ENCODE measurements around the gene KHSRP. TPM values are rescaled to one million over a fixed set of nuclear protein-coding genes. Genes with fewer than 3 reads are reported as not detected.

KHSRP gene
- total and polyA plus RNA-seq, 2 of the 13 experiments (the other 11 are each of a cell fraction or from before 2014, with no cell fraction given), result 72.1 to 129 TPM

GRCh38 chr19:6460099-6460884 is 35.7 kb upstream of the KHSRP start (continued):
- TF ChIP-seq BRD4 (CRISPR knock-in tag; IDR thresholded peaks at IDR 0.05) (no peak), PHF8 (CRISPR knock-in tag; IDR thresholded peaks at IDR 0.05) (peak; percentile 72), ATRX (CRISPR knock-in tag; IDR thresholded peaks at IDR 0.05; ENCODE audit: borderline replicate concordance) (no peak), ZNF646 (CRISPR knock-in tag; IDR thresholded peaks at IDR 0.05) (no peak), ZNF572 (CRISPR knock-in tag; IDR thresholded peaks at IDR 0.05) (0 out of 2 replicates have a peak, but pooled peaks have one; percentile 31), NRL (CRISPR knock-in tag; IDR thresholded peaks at IDR 0.05; ENCODE audit: borderline replicate concordance) (0 out of 2 replicates have a peak, but pooled peaks have one; percentile 12), PTBP1 (IDR thresholded peaks at IDR 0.05; ENCODE audit: low read depth, low read length, poor library complexity, severe bottlenecking) (peak; percentile 27), CC2D1A (CRISPR knock-in tag; IDR thresholded peaks at IDR 0.05) (no peak), ADNP (CRISPR knock-in tag; IDR thresholded peaks at IDR 0.05) (no peak), ZNF614 (CRISPR knock-in tag; IDR thresholded peaks at IDR 0.05; ENCODE audit: borderline replicate concordance) (0 out of 2 replicates have a peak, but pooled peaks have one; percentile 23), ZBTB8A (CRISPR knock-in tag; IDR thresholded peaks at IDR 0.05; ENCODE audit: borderline replicate concordance, low read depth) (peak; percentile 46; the same call in 1 of the 2 replicates), SRSF4 (IDR thresholded peaks at IDR 0.05; ENCODE audit: low read depth, low read length, poor library complexity, severe bottlenecking) (no peak), SNAI1 (CRISPR knock-in tag; IDR thresholded peaks at IDR 0.05; ENCODE audit: borderline replicate concordance) (no peak), KAT8 (CRISPR knock-in tag; IDR thresholded peaks at IDR 0.05) (peak; percentile 68; the same call in 1 of the 2 replicates)
- TF ChIP-seq, protein P1, sequence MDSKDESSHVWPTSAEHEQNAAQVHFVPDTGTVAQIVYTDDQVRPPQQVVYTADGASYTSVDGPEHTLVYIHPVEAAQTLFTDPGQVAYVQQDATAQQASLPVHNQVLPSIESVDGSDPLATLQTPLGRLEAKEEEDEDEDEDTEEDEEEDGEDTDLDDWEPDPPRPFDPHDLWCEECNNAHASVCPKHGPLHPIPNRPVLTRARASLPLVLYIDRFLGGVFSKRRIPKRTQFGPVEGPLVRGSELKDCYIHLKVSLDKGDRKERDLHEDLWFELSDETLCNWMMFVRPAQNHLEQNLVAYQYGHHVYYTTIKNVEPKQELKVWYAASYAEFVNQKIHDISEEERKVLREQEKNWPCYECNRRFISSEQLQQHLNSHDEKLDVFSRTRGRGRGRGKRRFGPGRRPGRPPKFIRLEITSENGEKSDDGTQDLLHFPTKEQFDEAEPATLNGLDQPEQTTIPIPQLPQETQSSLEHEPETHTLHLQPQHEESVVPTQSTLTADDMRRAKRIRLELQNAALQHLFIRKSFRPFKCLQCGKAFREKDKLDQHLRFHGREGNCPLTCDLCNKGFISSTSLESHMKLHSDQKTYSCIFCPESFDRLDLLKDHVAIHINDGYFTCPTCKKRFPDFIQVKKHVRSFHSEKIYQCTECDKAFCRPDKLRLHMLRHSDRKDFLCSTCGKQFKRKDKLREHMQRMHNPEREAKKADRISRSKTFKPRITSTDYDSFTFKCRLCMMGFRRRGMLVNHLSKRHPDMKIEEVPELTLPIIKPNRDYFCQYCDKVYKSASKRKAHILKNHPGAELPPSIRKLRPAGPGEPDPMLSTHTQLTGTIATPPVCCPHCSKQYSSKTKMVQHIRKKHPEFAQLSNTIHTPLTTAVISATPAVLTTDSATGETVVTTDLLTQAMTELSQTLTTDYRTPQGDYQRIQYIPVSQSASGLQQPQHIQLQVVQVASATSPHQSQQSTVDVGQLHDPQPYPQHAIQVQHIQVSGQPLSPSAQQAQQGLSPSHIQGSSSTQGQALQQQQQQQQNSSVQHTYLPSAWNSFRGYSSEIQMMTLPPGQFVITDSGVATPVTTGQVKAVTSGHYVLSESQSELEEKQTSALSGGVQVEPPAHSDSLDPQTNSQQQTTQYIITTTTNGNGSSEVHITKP (CRISPR knock-in tag; IDR thresholded peaks at IDR 0.05; ENCODE audit: low read depth), result no peak
- TF ChIP-seq, protein P2, sequence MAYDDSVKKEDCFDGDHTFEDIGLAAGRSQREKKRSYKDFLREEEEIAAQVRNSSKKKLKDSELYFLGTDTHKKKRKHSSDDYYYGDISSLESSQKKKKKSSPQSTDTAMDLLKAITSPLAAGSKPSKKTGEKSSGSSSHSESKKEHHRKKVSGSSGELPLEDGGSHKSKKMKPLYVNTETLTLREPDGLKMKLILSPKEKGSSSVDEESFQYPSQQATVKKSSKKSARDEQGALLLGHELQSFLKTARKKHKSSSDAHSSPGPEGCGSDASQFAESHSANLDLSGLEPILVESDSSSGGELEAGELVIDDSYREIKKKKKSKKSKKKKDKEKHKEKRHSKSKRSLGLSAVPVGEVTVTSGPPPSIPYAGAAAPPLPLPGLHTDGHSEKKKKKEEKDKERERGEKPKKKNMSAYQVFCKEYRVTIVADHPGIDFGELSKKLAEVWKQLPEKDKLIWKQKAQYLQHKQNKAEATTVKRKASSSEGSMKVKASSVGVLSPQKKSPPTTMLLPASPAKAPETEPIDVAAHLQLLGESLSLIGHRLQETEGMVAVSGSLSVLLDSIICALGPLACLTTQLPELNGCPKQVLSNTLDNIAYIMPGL (CRISPR knock-in tag; IDR thresholded peaks at IDR 0.05; ENCODE audit: borderline replicate concordance in 1 of 2, low read depth in 1 of 2), result peak; percentile 83 to 89
